ENCODE data around the gene IVD. TPM values are rescaled to one million over a fixed set of nuclear protein-coding genes. Genes with fewer than 3 reads are reported as not detected.

IVD gene
- polyA plus RNA-seq, 4 donors, result 20.0 to 58.3 (median 38.0) TPM

GRCh38 chr15:40441565-40442531 is 36.3 kb downstream of the IVD start:
- 0 to 1% (median 1%) methylated on average over 56 to 119 of the region's 119 CpGs for WGBS, 3 donors
- Histone ChIP-seq H3K36me3 (ENCODE audit: control insufficient read depth in 3 of 3, insufficient read depth in 2 of 3, low read depth in 1 of 3, low read length in 3 of 3) (peaks cover 0 to 5% (median 0%) of the 10 kb centered on the region in 3 donors), H3K27me3 (ENCODE audit: control insufficient read depth in 3 of 3, insufficient read depth in 3 of 3, low read length in 3 of 3) (peaks cover 0 to 36% (median 3%) of the 10 kb centered on the region in 3 donors), H3K27ac (ENCODE audit: low read depth in 1 of 3, low read length in 2 of 3) (peak overlapping the region in 1 of 3 donors; percentile 47), H3K9me3 (ENCODE audit: control insufficient read depth in 2 of 2, insufficient read depth in 1 of 2, low read depth in 1 of 2, low read length in 1 of 2) (no peaks in the 10 kb centered on the region), H3K4me1 (ENCODE audit: control insufficient read depth in 3 of 3, insufficient read depth in 2 of 3, low read depth in 1 of 3, low read length in 2 of 3) (peaks cover 6 to 53% (median 7%) of the 10 kb centered on the region in 3 donors), H3K4me3 (ENCODE audit: low read depth in 1 of 3, low read length in 3 of 3) (peak overlapping the region; percentile 81 to 95 (median 87))
- DNase-seq, result peak; percentile 30 to 80
- no peak for FAIRE-seq

GRCh38 chr15:40443255-40443654 is 37.7 kb downstream of the IVD start:
- no peak overlapping the region for H3K4me3 ChIP-seq (ENCODE audit: low read depth in 1 of 3, low read length in 3 of 3)
- peaks cover 0 to 6% (median 0%) of the 10 kb centered on the region in 3 donors for H3K36me3 ChIP-seq (ENCODE audit: control insufficient read depth in 3 of 3, insufficient read depth in 2 of 3, low read depth in 1 of 3, low read length in 3 of 3)
- WGBS, 3 donors, result 70 to 83% (median 73%) methylated on average over 4 of the region's 4 CpGs
- peaks cover 6 to 46% (median 7%) of the 10 kb centered on the region in 3 donors for H3K4me1 ChIP-seq (ENCODE audit: control insufficient read depth in 3 of 3, insufficient read depth in 2 of 3, low read depth in 1 of 3, low read length in 2 of 3)
- H3K9me3 ChIP-seq (ENCODE audit: control insufficient read depth in 2 of 2, insufficient read depth in 1 of 2, low read depth in 1 of 2, low read length in 1 of 2), result no peaks in the 10 kb centered on the region
- H3K27ac ChIP-seq (ENCODE audit: low read depth in 1 of 3, low read length in 2 of 3), result no peak overlapping the region
- peaks cover 0 to 22% (median 0%) of the 10 kb centered on the region in 3 donors for H3K27me3 ChIP-seq (ENCODE audit: control insufficient read depth in 3 of 3, insufficient read depth in 3 of 3, low read length in 3 of 3)
- no peak for DNase-seq
- no peak for FAIRE-seq

GRCh38 chr15:40443846-40444245 is 38.3 kb downstream of the IVD start:
- DNase-seq (no peak), FAIRE-seq (no peak)
- Histone ChIP-seq H3K4me3 (ENCODE audit: low read depth in 1 of 3, low read length in 3 of 3) (no peak overlapping the region), H3K4me1 (ENCODE audit: control insufficient read depth in 3 of 3, insufficient read depth in 2 of 3, low read depth in 1 of 3, low read length in 2 of 3) (peaks cover 6 to 42% (median 7%) of the 10 kb centered on the region in 3 donors), H3K9me3 (ENCODE audit: control insufficient read depth in 2 of 2, insufficient read depth in 1 of 2, low read depth in 1 of 2, low read length in 1 of 2) (no peaks in the 10 kb centered on the region), H3K36me3 (ENCODE audit: control insufficient read depth in 3 of 3, insufficient read depth in 2 of 3, low read depth in 1 of 3, low read length in 3 of 3) (peaks cover 0 to 8% (median 0%) of the 10 kb centered on the region in 3 donors), H3K27ac (ENCODE audit: low read depth in 1 of 3, low read length in 2 of 3) (no peak overlapping the region), H3K27me3 (ENCODE audit: control insufficient read depth in 3 of 3, insufficient read depth in 3 of 3, low read length in 3 of 3) (peaks cover 0 to 16% (median 0%) of the 10 kb centered on the region in 3 donors)
- WGBS, 3 donors, result 80 to 85% (median 81%) methylated on average over 3 of the region's 3 CpGs

GRCh38 chr15:40444736-40445135 is 39.1 kb downstream of the IVD start:
- FAIRE-seq (no peak), DNase-seq (no peak)
- Histone ChIP-seq H3K9me3 (ENCODE audit: control insufficient read depth in 2 of 2, insufficient read depth in 1 of 2, low read depth in 1 of 2, low read length in 1 of 2) (no peaks in the 10 kb centered on the region), H3K4me3 (ENCODE audit: low read depth in 1 of 3, low read length in 3 of 3) (no peak overlapping the region), H3K27ac (ENCODE audit: low read depth in 1 of 3, low read length in 2 of 3) (no peak overlapping the region), H3K36me3 (ENCODE audit: control insufficient read depth in 3 of 3, insufficient read depth in 2 of 3, low read depth in 1 of 3, low read length in 3 of 3) (peaks cover 0 to 8% (median 0%) of the 10 kb centered on the region in 3 donors), H3K4me1 (ENCODE audit: control insufficient read depth in 3 of 3, insufficient read depth in 2 of 3, low read depth in 1 of 3, low read length in 2 of 3) (peaks cover 6 to 34% (median 7%) of the 10 kb centered on the region in 3 donors), H3K27me3 (ENCODE audit: control insufficient read depth in 3 of 3, insufficient read depth in 3 of 3, low read length in 3 of 3) (peaks cover 0 to 7% (median 0%) of the 10 kb centered on the region in 3 donors)
- 80 to 90% (median 85%) methylated on average over 5 of the region's 5 CpGs for WGBS, 3 donors

GRCh38 chr15:40445421-40445922 is 39.9 kb downstream of the IVD start:
- WGBS, 3 donors, result 25 to 43% (median 34%) methylated on average over 9 of the region's 9 CpGs
- Histone ChIP-seq H3K4me3 (ENCODE audit: low read depth in 1 of 3, low read length in 3 of 3) (no peak overlapping the region), H3K36me3 (ENCODE audit: control insufficient read depth in 3 of 3, insufficient read depth in 2 of 3, low read depth in 1 of 3, low read length in 3 of 3) (peaks cover 0 to 12% (median 0%) of the 10 kb centered on the region in 3 donors), H3K9me3 (ENCODE audit: control insufficient read depth in 2 of 2, insufficient read depth in 1 of 2, low read depth in 1 of 2, low read length in 1 of 2) (no peaks in the 10 kb centered on the region), H3K4me1 (ENCODE audit: control insufficient read depth in 3 of 3, insufficient read depth in 2 of 3, low read depth in 1 of 3, low read length in 2 of 3) (peaks cover 6 to 27% (median 7%) of the 10 kb centered on the region in 3 donors), H3K27me3 (ENCODE audit: control insufficient read depth in 3 of 3, insufficient read depth in 3 of 3, low read length in 3 of 3) (no peaks in the 10 kb centered on the region), H3K27ac (ENCODE audit: low read depth in 1 of 3, low read length in 2 of 3) (no peak overlapping the region)
- no peak for FAIRE-seq
- DNase-seq, result peak in 1 of 2 donors; percentile 52

- WGBS, 3 donors, result 76 to 81% (median 79%) methylated on average over 3 of the region's 3 CpGs
Observed at GRCh38 chr15:40446144-40446543, 40.5 kb downstream of the IVD start.

GRCh38 chr15:40448354-40448753 is 42.8 kb downstream of the IVD start:
- peaks cover 12 to 45% (median 15%) of the 10 kb centered on the region in 3 donors for H3K4me1 ChIP-seq (ENCODE audit: control insufficient read depth in 3 of 3, insufficient read depth in 2 of 3, low read depth in 1 of 3, low read length in 2 of 3)
- H3K27me3 ChIP-seq (ENCODE audit: control insufficient read depth in 3 of 3, insufficient read depth in 3 of 3, low read length in 3 of 3), result no peaks in the 10 kb centered on the region
- no peaks in the 10 kb centered on the region for H3K9me3 ChIP-seq (ENCODE audit: control insufficient read depth in 2 of 2, insufficient read depth in 1 of 2, low read depth in 1 of 2, low read length in 1 of 2)
- H3K36me3 ChIP-seq (ENCODE audit: control insufficient read depth in 3 of 3, insufficient read depth in 2 of 3, low read depth in 1 of 3, low read length in 3 of 3), result peaks cover 0 to 11% (median 0%) of the 10 kb centered on the region in 3 donors
- peak in 1 of 2 donors; percentile 69 for DNase-seq
- WGBS, 3 donors, result 55 to 80% (median 56%) methylated on average over 4 of the region's 4 CpGs
- H3K4me3 ChIP-seq (ENCODE audit: low read depth in 1 of 3, low read length in 3 of 3), result no peak overlapping the region
- H3K27ac ChIP-seq (ENCODE audit: low read depth in 1 of 3, low read length in 2 of 3), result no peak overlapping the region
- no peak for FAIRE-seq

More at GRCh38 chr15:40446144-40446543, 40.5 kb downstream of the IVD start:
- Histone ChIP-seq H3K4me1 (ENCODE audit: control insufficient read depth in 3 of 3, insufficient read depth in 2 of 3, low read depth in 1 of 3, low read length in 2 of 3) (peaks cover 6 to 34% (median 8%) of the 10 kb centered on the region in 3 donors), H3K4me3 (ENCODE audit: low read depth in 1 of 3, low read length in 3 of 3) (no peak overlapping the region), H3K27ac (ENCODE audit: low read depth in 1 of 3, low read length in 2 of 3) (no peak overlapping the region), H3K27me3 (ENCODE audit: control insufficient read depth in 3 of 3, insufficient read depth in 3 of 3, low read length in 3 of 3) (no peaks in the 10 kb centered on the region), H3K36me3 (ENCODE audit: control insufficient read depth in 3 of 3, insufficient read depth in 2 of 3, low read depth in 1 of 3, low read length in 3 of 3) (peaks cover 0 to 12% (median 0%) of the 10 kb centered on the region in 3 donors), H3K9me3 (ENCODE audit: control insufficient read depth in 2 of 2, insufficient read depth in 1 of 2, low read depth in 1 of 2, low read length in 1 of 2) (no peaks in the 10 kb centered on the region)
- no peak for FAIRE-seq
- no peak for DNase-seq

- DNase-seq (no peak), FAIRE-seq (no peak)
- Histone ChIP-seq H3K27me3 (ENCODE audit: control insufficient read depth in 3 of 3, insufficient read depth in 3 of 3, low read length in 3 of 3) (no peaks in the 10 kb centered on the region), H3K9me3 (ENCODE audit: control insufficient read depth in 2 of 2, insufficient read depth in 1 of 2, low read depth in 1 of 2, low read length in 1 of 2) (no peaks in the 10 kb centered on the region), H3K4me1 (ENCODE audit: control insufficient read depth in 3 of 3, insufficient read depth in 2 of 3, low read depth in 1 of 3, low read length in 2 of 3) (peaks cover 15 to 47% (median 19%) of the 10 kb centered on the region in 3 donors), H3K4me3 (ENCODE audit: low read depth in 1 of 3, low read length in 3 of 3) (no peak overlapping the region), H3K36me3 (ENCODE audit: control insufficient read depth in 3 of 3, insufficient read depth in 2 of 3, low read depth in 1 of 3, low read length in 3 of 3) (peaks cover 0 to 10% (median 0%) of the 10 kb centered on the region in 3 donors), H3K27ac (ENCODE audit: low read depth in 1 of 3, low read length in 2 of 3) (no peak overlapping the region)
Observed at GRCh38 chr15:40449275-40449674, 43.7 kb downstream of the IVD start.
